A673 (cell line): ENCODE results near the gene MGP. TPM values are rescaled to one million over a fixed set of nuclear protein-coding genes. Genes with fewer than 3 reads are reported as not detected.

Source experiments
- BruUV-seq: library from RNA; stranded (reverse); fragments of 400-500 nt; replicated peaks from 2 replicates; lab custom pipeline; 2021; lab: Mats Ljungman, UMichigan
- CTCF ChIA-PET: fragments of 300-600 bp; sonication (Branson Sonifier 250); formaldehyde crosslinking; loops from one replicate; lab custom pipeline; 2022; ENCODE audit warnings: antibody characterized with exemption; lab: Charles Lee
- POLR2A ChIA-PET: fragments of 300-600 bp; sonication (Branson Sonifier 250); formaldehyde crosslinking; loops from one replicate; lab custom pipeline; 2022; ENCODE audit warnings: antibody characterized with exemption; ENCODE audit not compliant: low non-redundant PET; lab: Charles Lee
- DNase-seq: peaks from one replicate; pipeline ENCODE4 v3.0.0-alpha.2; 2015; ENCODE audit warnings: low spot score
- H3K27ac ChIP-seq: fragments of 200-600 bp; sonication (generic); 2 replicates; pipeline ENCODE4 v1.5.1; 2016; ENCODE audit warnings: mixed run types, low read depth, mild to moderate bottlenecking, mixed read lengths, antibody characterized with exemption, low read length; ENCODE audit not compliant: poor library complexity, severe bottlenecking
- H3K27me3 ChIP-seq: fragments of 200-600 bp; sonication (generic); replicated peaks from 2 replicates; pipeline ENCODE4 v1.6.1; 2017; ENCODE audit warnings: mixed run types, low read depth, mild to moderate bottlenecking, mixed read lengths, antibody characterized with exemption, low read length; ENCODE audit not compliant: insufficient read depth, poor library complexity
- H3K36me3 ChIP-seq: fragments of 200-600 bp; sonication (generic); 2 replicates; pipeline ENCODE4 v1.6.1; 2016; ENCODE audit warnings: mixed run types, mild to moderate bottlenecking, mixed read lengths, antibody characterized with exemption, low read length; ENCODE audit not compliant: insufficient read depth, poor library complexity, severe bottlenecking
- H3K4me1 ChIP-seq: fragments of 200-600 bp; sonication (generic); 2 replicates; pipeline ENCODE4 v1.6.1; 2017; ENCODE audit warnings: mixed run types, mild to moderate bottlenecking, mixed read lengths, antibody characterized with exemption, low read length; ENCODE audit not compliant: insufficient read depth, poor library complexity, severe bottlenecking
- H3K4me3 ChIP-seq: fragments of 200-600 bp; sonication (generic); 2 replicates; pipeline ENCODE4 v1.5.1; 2016; ENCODE audit warnings: low read depth, mixed run types, mild to moderate bottlenecking, mixed read lengths, low read length; ENCODE audit not compliant: poor library complexity, severe bottlenecking
- H3K9me3 ChIP-seq: fragments of 200-600 bp; sonication (generic); 2 replicates; pipeline ENCODE4 v1.6.1; 2016; ENCODE audit warnings: mixed run types, low read depth, mild to moderate bottlenecking, mixed read lengths, antibody characterized with exemption, low read length; ENCODE audit not compliant: poor library complexity, severe bottlenecking
- EZH2 ChIP-seq: fragments of 200-600 bp; sonication (generic); IDR thresholded peaks from 2 replicates; pipeline ENCODE4 v1.6.1; 2017; ENCODE audit warnings: borderline replicate concordance, low read depth, mild to moderate bottlenecking, mixed read lengths, antibody characterized with exemption, low read length; ENCODE audit not compliant: poor library complexity, severe bottlenecking
- intact Hi-C: fragments of 100-400 bp; cut with micrococcal nuclease; formaldehyde crosslinking; loops from one replicate; pipeline ENCODE4 v1.10.0; 2022; ENCODE audit not compliant: unreplicated experiment
- total RNA-seq: library from RNA; stranded (reverse); gene quantifications from 2 replicates; pipeline ENCODE4 v1.2.3, GENCODE V29; 2021
- TF ChIP-seq, protein P1 (sequence below): fragments of 300-800, 200-600 bp; sonication (generic); conservative IDR thresholded peaks from 2 replicates; pipeline ENCODE4 v1.5.1; 2017; ENCODE audit warnings: low read depth, mild to moderate bottlenecking, antibody characterized with exemption, low read length, moderate library complexity, mixed read lengths

MGP gene
- total RNA-seq, 1 experiment from 2014 or later: not detected

DNA sequence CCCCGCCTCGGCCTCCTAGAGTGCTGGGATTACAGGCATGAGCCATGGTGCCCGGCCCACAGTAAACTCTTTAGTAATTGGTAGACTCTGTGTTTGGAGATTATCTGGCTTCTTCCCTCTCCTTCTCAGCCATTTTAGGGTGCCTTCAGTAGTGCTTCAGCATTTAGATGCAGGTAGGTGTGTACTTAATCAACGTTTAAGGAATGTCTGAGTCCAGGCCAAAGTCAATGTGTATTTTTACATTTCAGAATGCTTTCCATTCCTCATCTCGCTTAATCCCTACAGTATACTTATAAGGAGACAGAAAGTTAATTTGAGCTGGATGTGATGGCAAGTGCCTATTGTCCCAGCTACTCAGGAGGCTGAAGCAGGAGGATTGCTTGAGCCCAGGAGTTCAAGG lies 20.5 kb upstream of the MGP start:
- Histone ChIP-seq H3K27ac (no peak overlapping the region), H3K27me3 (no peaks in the 10 kb centered on the region), H3K36me3 (no peaks in the 10 kb centered on the region), H3K4me3 (no peak overlapping the region), H3K4me1 (peaks cover 5% of the 10 kb centered on the region), H3K9me3 (no peaks in the 10 kb centered on the region)
- no peak for DNase-seq
- intact Hi-C loops: no loop called here
- no TSS peak for BruUV-seq
- ChIA-PET CTCF (no interaction called here), POLR2A (no interaction called here)
- TF ChIP-seq, protein P1, sequence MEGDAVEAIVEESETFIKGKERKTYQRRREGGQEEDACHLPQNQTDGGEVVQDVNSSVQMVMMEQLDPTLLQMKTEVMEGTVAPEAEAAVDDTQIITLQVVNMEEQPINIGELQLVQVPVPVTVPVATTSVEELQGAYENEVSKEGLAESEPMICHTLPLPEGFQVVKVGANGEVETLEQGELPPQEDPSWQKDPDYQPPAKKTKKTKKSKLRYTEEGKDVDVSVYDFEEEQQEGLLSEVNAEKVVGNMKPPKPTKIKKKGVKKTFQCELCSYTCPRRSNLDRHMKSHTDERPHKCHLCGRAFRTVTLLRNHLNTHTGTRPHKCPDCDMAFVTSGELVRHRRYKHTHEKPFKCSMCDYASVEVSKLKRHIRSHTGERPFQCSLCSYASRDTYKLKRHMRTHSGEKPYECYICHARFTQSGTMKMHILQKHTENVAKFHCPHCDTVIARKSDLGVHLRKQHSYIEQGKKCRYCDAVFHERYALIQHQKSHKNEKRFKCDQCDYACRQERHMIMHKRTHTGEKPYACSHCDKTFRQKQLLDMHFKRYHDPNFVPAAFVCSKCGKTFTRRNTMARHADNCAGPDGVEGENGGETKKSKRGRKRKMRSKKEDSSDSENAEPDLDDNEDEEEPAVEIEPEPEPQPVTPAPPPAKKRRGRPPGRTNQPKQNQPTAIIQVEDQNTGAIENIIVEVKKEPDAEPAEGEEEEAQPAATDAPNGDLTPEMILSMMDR: no peak
- no peak for TF ChIP-seq EZH2

GRCh38 chr12:14905269-14906004 lies 19.8 kb upstream of the MGP start:
- H3K27ac ChIP-seq: no peak overlapping the region
- DNase-seq: no peak
- H3K4me3 ChIP-seq: no peak overlapping the region
- CTCF ChIA-PET: no interaction called here
- no TSS peak for BruUV-seq
- H3K9me3 ChIP-seq: no peaks in the 10 kb centered on the region
- peaks cover 5% of the 10 kb centered on the region for H3K4me1 ChIP-seq
- no peaks in the 10 kb centered on the region for H3K36me3 ChIP-seq
- TF ChIP-seq EZH2: no peak
- TF ChIP-seq, protein P1: no peak
- intact Hi-C loops: no loop called here
- POLR2A ChIA-PET: no interaction called here
- H3K27me3 ChIP-seq: no peaks in the 10 kb centered on the region

GRCh38 chr12:14904854-14905253 lies 19.2 kb upstream of the MGP start:
- intact Hi-C loops: no loop called here
- no peaks in the 10 kb centered on the region for H3K9me3 ChIP-seq
- DNase-seq: no peak
- no TSS peak for BruUV-seq
- H3K27ac ChIP-seq: no peak overlapping the region
- H3K27me3 ChIP-seq: no peaks in the 10 kb centered on the region
- CTCF ChIA-PET: no interaction called here
- TF ChIP-seq EZH2: no peak
- TF ChIP-seq, protein P1: no peak
- no peak overlapping the region for H3K4me3 ChIP-seq
- H3K36me3 ChIP-seq: no peaks in the 10 kb centered on the region
- POLR2A ChIA-PET: no interaction called here
- H3K4me1 ChIP-seq: peaks cover 5% of the 10 kb centered on the region
